BJ (cell line): ENCODE results near the gene ABI3. TPM values are rescaled to one million over a fixed set of nuclear protein-coding genes. Genes with fewer than 3 reads are reported as not detected.

Experiments used
- CTCF ChIA-PET: fragments of 350-600 bp; formaldehyde crosslinking; extraction: SDS; loops from one replicate; lab custom pipeline; 2021; ENCODE audit warnings: antibody characterized with exemption, inconsistent platforms; lab: Yijun Ruan, JAX
- POLR2A ChIA-PET: fragments of 300-600 bp; sonication (Branson Sonifier 250); formaldehyde crosslinking; extraction: SDS; loops from one replicate; lab custom pipeline; 2021; ENCODE audit warnings: antibody characterized with exemption; lab: Charles Lee
- DNase-seq: peaks from one replicate; pipeline ENCODE4 v3.0.0-alpha.2; 2011; ENCODE audit warnings: low read depth
- H3K27me3 ChIP-seq: 2 replicates; pipeline ENCODE4 v1.6.0; 2011; ENCODE audit warnings: low read length; ENCODE audit not compliant: control insufficient read depth, insufficient read depth
- H3K36me3 ChIP-seq: 2 replicates; pipeline ENCODE4 v1.5.1; 2011; ENCODE audit warnings: low read length; ENCODE audit not compliant: control insufficient read depth, insufficient read depth
- H3K4me3 ChIP-seq: 2 replicates; pipeline ENCODE4 v1.5.1; 2011; ENCODE audit warnings: low read depth, mild to moderate bottlenecking, control low read depth, low read length
- polyA plus RNA-seq: library from polyadenylated mRNA; depleted of rRNA; stranded (reverse); fragments of >200 nt; gene quantifications from 2 replicates; pipeline ENCODE4 v1.2.3, GENCODE V29; 2011
- TF ChIP-seq, protein P1 (sequence below): IDR thresholded peaks from 2 replicates; pipeline ENCODE4 v1.5.1; 2011; ENCODE audit warnings: low read depth, mild to moderate bottlenecking, control low read depth, inconsistent platforms, low read length, moderate library complexity; ENCODE audit not compliant: insufficient read depth

The ABI3 gene
- polyA plus RNA-seq, 1 experiment: 1.5 TPM

DNA sequence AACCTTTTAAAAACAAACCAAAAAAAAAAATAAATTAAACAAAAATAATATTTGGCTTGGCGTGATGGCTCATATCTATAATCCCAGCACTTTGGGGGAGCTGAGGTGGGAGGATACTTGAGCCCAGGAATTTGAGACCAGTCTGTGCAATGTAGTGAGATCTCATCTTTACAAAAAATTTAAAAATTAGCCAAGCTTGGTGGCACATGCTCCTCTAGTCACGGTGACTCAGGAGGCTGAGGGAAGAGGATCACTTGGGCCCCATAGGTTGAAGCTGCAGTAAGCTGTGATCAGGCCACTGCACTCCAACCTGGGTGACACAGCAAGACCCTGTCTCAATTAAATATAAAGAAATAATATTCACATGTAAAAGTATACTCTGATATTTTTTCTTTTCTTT lies 12.3 kb upstream of the ABI3 start:
- no peak for DNase-seq
- Histone ChIP-seq H3K4me3 (no peak overlapping the region), H3K36me3 (no peaks in the 10 kb centered on the region), H3K27me3 (no peaks in the 10 kb centered on the region)
- ChIA-PET CTCF (interaction anchor here (0.6 to 8.7 kb wide), 4 partner anchors 18 to 305 kb away, joined by 3 to 64 read pairs (median 4); no protein-coding TSS in a partner anchor), POLR2A (no interaction called here)
- TF ChIP-seq, protein P1, sequence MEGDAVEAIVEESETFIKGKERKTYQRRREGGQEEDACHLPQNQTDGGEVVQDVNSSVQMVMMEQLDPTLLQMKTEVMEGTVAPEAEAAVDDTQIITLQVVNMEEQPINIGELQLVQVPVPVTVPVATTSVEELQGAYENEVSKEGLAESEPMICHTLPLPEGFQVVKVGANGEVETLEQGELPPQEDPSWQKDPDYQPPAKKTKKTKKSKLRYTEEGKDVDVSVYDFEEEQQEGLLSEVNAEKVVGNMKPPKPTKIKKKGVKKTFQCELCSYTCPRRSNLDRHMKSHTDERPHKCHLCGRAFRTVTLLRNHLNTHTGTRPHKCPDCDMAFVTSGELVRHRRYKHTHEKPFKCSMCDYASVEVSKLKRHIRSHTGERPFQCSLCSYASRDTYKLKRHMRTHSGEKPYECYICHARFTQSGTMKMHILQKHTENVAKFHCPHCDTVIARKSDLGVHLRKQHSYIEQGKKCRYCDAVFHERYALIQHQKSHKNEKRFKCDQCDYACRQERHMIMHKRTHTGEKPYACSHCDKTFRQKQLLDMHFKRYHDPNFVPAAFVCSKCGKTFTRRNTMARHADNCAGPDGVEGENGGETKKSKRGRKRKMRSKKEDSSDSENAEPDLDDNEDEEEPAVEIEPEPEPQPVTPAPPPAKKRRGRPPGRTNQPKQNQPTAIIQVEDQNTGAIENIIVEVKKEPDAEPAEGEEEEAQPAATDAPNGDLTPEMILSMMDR: no peak

DNA sequence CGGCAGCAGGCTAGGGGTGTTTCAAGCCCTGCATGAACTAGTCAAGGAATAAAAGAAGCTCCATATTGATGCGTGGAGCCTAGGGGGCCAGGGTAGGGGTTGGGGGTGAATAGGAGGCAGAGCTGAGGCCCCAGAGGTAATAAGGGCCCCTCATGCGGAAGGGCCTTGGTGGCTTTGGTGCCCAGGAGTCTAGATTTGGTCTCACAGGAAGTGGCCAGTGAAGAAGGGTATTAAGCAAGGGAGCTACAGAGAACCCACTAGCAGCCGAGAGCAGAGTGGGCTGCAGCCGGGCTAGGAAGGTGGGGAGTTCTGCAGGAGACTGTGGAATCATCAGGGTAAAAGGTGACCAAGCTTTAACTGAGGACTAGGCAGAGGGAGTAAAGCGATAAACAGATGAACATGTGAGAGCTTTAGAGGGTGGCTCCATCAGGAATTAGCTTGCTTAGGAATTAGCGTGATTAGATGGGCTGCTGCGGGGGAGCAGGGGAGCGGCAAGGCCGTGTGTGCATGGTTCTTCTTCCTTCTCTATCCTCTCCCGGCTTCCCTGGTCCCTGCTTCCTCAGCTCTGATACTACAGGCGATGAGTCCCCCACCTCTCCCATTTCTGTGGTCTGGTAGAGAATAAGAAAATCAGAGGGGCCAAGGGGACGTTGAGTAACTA lies 10.0 kb upstream of the ABI3 start:
- CTCF ChIA-PET: interaction anchor here (1.2 to 2.4 kb wide), 6 partner anchors 9 to 27 kb away, joined by 4 to 7 read pairs (median 5); no protein-coding TSS in a partner anchor

DNA sequence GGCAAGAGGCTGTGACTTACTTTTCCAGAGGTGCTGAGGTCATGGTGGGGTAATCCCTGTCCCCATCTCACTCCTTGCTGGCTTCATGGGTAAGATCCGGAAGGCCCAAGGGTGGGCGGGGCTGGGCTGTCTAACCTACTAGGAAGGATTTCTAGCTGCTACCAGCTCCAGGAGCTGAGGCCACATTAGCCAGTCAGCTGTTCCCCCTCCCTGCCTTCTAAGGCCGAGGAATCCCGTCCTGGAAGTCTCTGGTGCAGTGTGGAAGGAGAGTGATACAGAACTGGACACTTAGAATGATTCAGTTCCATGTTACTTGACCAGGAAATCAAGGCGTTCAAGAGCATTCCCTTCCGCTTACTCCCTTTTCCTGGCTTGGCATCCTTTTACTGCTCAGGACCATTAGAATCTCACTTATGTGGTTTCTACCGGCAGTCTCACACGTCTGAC lies 9.0 kb upstream of the ABI3 start:
- Histone ChIP-seq H3K36me3 (no peaks in the 10 kb centered on the region), H3K4me3 (no peak overlapping the region), H3K27me3 (no peaks in the 10 kb centered on the region; the same call in 1 of the 2 replicates)
- TF ChIP-seq, protein P1: no peak
- DNase-seq: no peak
- ChIA-PET CTCF (interaction anchor here (1.2 to 1.5 kb wide), 4 partner anchors 9 to 26 kb away, joined by 4 to 7 read pairs (median 5); no protein-coding TSS in a partner anchor), POLR2A (no interaction called here)

More for the DNA sequence above, 10.0 kb upstream of the ABI3 start:
- TF ChIP-seq, protein P1: no peak
- no peak overlapping the region for H3K4me3 ChIP-seq
- POLR2A ChIA-PET: no interaction called here
- H3K36me3 ChIP-seq: no peaks in the 10 kb centered on the region
- no peak for DNase-seq
- no peaks in the 10 kb centered on the region; the same call in 1 of the 2 replicates for H3K27me3 ChIP-seq

DNA sequence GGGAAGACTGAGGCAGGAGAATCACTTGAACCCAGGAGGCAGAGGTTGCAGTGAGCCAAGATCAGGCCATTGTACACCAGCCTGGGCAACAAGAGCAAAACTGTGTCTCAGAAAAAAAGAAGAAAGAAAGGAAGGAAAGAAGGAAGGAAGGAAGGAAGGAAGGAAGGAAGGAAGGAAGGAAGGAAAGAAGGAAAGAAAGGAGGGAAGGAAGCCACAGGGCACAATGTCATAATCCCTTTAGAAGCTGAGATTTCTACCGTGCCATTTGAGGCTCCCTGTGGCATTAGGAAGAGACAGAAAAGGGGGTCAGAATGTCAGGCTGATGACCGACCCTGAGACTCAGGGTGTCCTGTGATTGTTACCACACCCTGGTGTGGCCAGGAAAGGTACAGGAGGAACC lies 6.7 kb upstream of the ABI3 start:
- no peak for DNase-seq
- CTCF ChIA-PET: interaction anchor here (0.5 to 2.4 kb wide), 3 partner anchors 11 to 600 kb away, joined by 3 to 11 read pairs (median 3); no protein-coding TSS in a partner anchor
- H3K4me3 ChIP-seq: no peak overlapping the region

DNA sequence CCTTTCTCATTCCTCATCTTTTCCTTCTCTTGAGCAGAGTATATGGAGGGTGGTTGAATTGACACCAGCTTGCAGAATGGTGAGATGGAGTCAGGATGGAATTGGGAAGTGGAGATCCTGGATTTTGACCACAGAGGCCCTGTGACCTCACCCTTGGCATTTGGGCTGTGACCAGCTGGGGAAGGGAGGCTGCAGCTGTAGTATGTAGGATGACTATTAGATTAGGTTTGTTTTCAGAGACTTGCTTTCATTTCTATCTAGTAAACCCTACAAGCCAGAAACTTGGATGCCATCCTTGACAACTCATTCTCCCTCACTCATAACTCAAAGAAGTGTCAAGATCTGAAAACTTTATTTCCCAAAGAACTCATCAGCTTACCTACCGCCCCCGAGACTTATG lies 6.0 kb upstream of the ABI3 start:
- H3K4me3 ChIP-seq: no peak overlapping the region
- DNase-seq: no peak
- POLR2A ChIA-PET: no interaction called here
- H3K36me3 ChIP-seq: no peaks in the 10 kb centered on the region
- H3K27me3 ChIP-seq: no peaks in the 10 kb centered on the region; the same call in 1 of the 2 replicates
- CTCF ChIA-PET: interaction anchor here (0.5 to 2.4 kb wide), 3 partner anchors 12 to 600 kb away, joined by 3 to 11 read pairs (median 3); no protein-coding TSS in a partner anchor
- TF ChIP-seq, protein P1: no peak

More for the DNA sequence above, 6.7 kb upstream of the ABI3 start:
- POLR2A ChIA-PET: no interaction called here
- Histone ChIP-seq H3K27me3 (no peaks in the 10 kb centered on the region; the same call in 1 of the 2 replicates), H3K36me3 (no peaks in the 10 kb centered on the region)
- TF ChIP-seq, protein P1: no peak
